OCI-LY7 (cell line): Measurements from ENCODE around the gene ZNF91. TPM values are rescaled to one million over a fixed set of nuclear protein-coding genes. Genes with fewer than 3 reads are reported as not detected.

ENCODE experiments used
- Bru-seq: library from RNA; stranded (reverse); fragments of 400-500 nt; gene quantifications from one replicate; lab custom pipeline; 2021; lab: Mats Ljungman, UMichigan
- BruChase-seq, 2 experiments: library from RNA; stranded (reverse); fragments of 400-500 nt; gene quantifications; one replicate each; lab custom pipeline; 2021; lab: Mats Ljungman, UMichigan
- BruUV-seq: library from RNA; stranded (reverse); fragments of 400-500 nt; replicated peaks from 2 replicates; lab custom pipeline; 2021; lab: Mats Ljungman, UMichigan
- CTCF ChIA-PET: fragments of 300-600 bp; sonication (Branson Sonifier 250); formaldehyde crosslinking; loops from one replicate; lab custom pipeline; 2022; ENCODE audit warnings: antibody characterized with exemption; ENCODE audit not compliant: unreplicated experiment; lab: Charles Lee
- POLR2A ChIA-PET: fragments of 300-600 bp; sonication (Branson Sonifier 250); formaldehyde crosslinking; loops from one replicate; lab custom pipeline; 2022; ENCODE audit warnings: antibody characterized with exemption; lab: Charles Lee
- DNase-seq: peaks from one replicate; pipeline ENCODE4 v3.0.0-alpha.2; 2015; ENCODE audit warnings: low spot score
- H2AFZ ChIP-seq: fragments of 200-600 bp; sonication (generic), shearing (Covaris generic); 2 replicates; pipeline ENCODE4 v1.6.1; 2014; ENCODE audit warnings: mild to moderate bottlenecking, antibody characterized with exemption, low read length, moderate library complexity
- H3K27ac ChIP-seq: fragments of 200-600 bp; sonication (generic); 2 replicates; pipeline ENCODE4 v1.5.1; 2014; ENCODE audit warnings: mixed run types, low read depth, mild to moderate bottlenecking, moderate library complexity, low read length, inconsistent platforms; ENCODE audit not compliant: poor library complexity, severe bottlenecking
- H3K36me3 ChIP-seq: fragments of 200-600 bp; sonication (generic); 2 replicates; pipeline ENCODE4 v1.6.1; 2014; ENCODE audit warnings: mild to moderate bottlenecking, antibody characterized with exemption, low read length, moderate library complexity, mixed read lengths; ENCODE audit not compliant: insufficient read depth
- H3K4me1 ChIP-seq: fragments of 200-600 bp; sonication (generic); 2 replicates; pipeline ENCODE4 v1.5.1; 2014; ENCODE audit warnings: mild to moderate bottlenecking, low read length; ENCODE audit not compliant: insufficient read depth, poor library complexity, severe bottlenecking
- H3K4me2 ChIP-seq: fragments of 200-600 bp; sonication (generic); 2 replicates; pipeline ENCODE4 v1.6.1; 2014; ENCODE audit warnings: mild to moderate bottlenecking, low read length
- H3K4me3 ChIP-seq: fragments of 200-600 bp; sonication (generic); 2 replicates; pipeline ENCODE4 v1.5.1; 2014; ENCODE audit warnings: mild to moderate bottlenecking, low read depth, low read length; ENCODE audit not compliant: poor library complexity, severe bottlenecking
- H3K79me2 ChIP-seq: fragments of 200-600 bp; sonication (generic); 2 replicates; pipeline ENCODE4 v1.6.1; 2016; ENCODE audit warnings: low read depth, mild to moderate bottlenecking, low read length, moderate library complexity, mixed read lengths; ENCODE audit not compliant: insufficient read depth
- H3K9me2 ChIP-seq: fragments of 200-600 bp; sonication (generic); 2 replicates; pipeline ENCODE4 v1.6.1; 2016; ENCODE audit warnings: mild to moderate bottlenecking, low read length, mixed read lengths; ENCODE audit not compliant: insufficient read depth
- H3K9me3 ChIP-seq: fragments of 200-600 bp; sonication (generic); 2 replicates; pipeline ENCODE4 v1.6.1; 2014; ENCODE audit warnings: mild to moderate bottlenecking, mixed run types, low read length, mixed read lengths
- H4K20me1 ChIP-seq: fragments of 200-600 bp; sonication (generic); 2 replicates; pipeline ENCODE4 v1.6.1; 2014; ENCODE audit warnings: mild to moderate bottlenecking, antibody characterized with exemption, low read length, moderate library complexity, mixed read lengths; ENCODE audit not compliant: insufficient read depth
- EZH2phosphoT487 ChIP-seq: fragments of 200-600 bp; sonication (generic); IDR thresholded peaks from 2 replicates; pipeline ENCODE4 v1.6.1; 2018; ENCODE audit warnings: low read depth, borderline replicate concordance, mild to moderate bottlenecking, mixed run types, antibody characterized with exemption, low read length, moderate library complexity, mixed read lengths
- intact Hi-C: fragments of 100-400 bp; cut with micrococcal nuclease; formaldehyde crosslinking; loops from one replicate; pipeline ENCODE4 v1.10.0; 2022; ENCODE audit not compliant: unreplicated experiment
- long read RNA-seq: library from polyadenylated mRNA; stranded (forward); transcript quantifications from one replicate; pipeline ENCODE4 v2.0.0, GENCODE V29; 2022
- total RNA-seq, 2 experiments: library from RNA; depleted of rRNA in 1 of 2; stranded (reverse); fragments of >200 nt in 1 of 2; shearing (Covaris generic) in 1 of 2; gene quantifications; 2 replicates each; pipeline ENCODE4 v1.2.3, GENCODE V29; 2014 to 2022
- TF ChIP-seq, protein P1 (sequence below): fragments of 200-600 bp; sonication (generic); conservative IDR thresholded peaks from 2 replicates; pipeline ENCODE4 v1.5.1; 2014; ENCODE audit warnings: mild to moderate bottlenecking, antibody characterized with exemption, low read length, moderate library complexity, mixed read lengths

ZNF91 gene
- total RNA-seq (2014; rRNA removed; shearing (Covaris generic)) (39.2 and 39.3 TPM in 2 replicates), total RNA-seq (2022) (64.3 and 70.3 TPM in 2 replicates), Bru-seq, nascent RNA (percentile 92 among the genes with signal in this experiment), BruChase-seq, experiment 1, labeled RNA remaining after a 6-hour chase (percentile 95 among the genes with signal in this experiment), BruChase-seq, experiment 2, labeled RNA remaining after a 2-hour chase (percentile 96 among the genes with signal in this experiment)
- long read RNA-seq, full-length matches to known transcripts, result 10 of 24 reads
- long read RNA-seq, partial matches to known transcripts, result 0 of 24 reads
- long read RNA-seq, other reads (novel, unspliced or antisense), result 14 of 24 reads

DNA sequence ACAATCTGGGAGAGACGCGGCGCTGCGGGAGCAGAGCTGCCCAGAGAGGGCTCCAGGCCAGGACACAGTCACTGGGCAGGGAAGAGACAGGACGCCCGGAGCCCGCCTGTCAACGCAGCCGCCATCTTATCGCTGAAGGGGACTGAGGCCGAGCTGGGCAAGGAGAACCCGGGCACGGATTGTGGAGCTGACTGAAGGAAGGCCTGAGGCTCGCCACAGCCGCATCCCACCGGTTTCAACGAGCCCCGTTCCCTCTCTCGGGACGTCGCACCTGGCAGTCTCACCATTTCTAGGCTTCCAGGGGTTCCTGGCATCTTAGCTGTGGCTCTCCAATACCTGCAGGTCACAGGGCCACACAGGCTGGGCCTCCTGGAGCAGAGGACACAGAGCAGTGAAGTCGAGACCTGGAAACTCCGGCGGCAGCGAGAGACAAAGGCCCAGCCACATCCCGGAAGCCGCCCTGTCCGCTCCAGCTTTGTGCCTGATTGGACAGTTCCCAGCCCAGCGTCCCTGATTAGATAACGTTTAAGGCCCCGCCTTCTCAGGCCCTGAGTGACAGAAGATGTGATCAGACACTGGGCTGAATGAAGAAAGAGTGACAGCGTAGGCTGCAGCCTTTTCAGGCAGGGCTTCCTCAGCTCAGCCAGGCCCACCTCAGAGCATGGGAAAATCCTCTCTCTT is at the start of gene ZNF91:
TSS of gene ZNF91 (minus strand) at position 431 of the 681 bp plus-strand sequence. CDS start at position 314, 117 bp downstream.
- peak; percentile 97 for DNase-seq
- Histone ChIP-seq H3K79me2 (peaks cover 48% of the 10 kb centered on the region), H3K27ac (peak within 1 kb of the TSS; percentile 63), H4K20me1 (no peaks in the 10 kb centered on the region), H3K9me3 (peaks cover 7% of the 10 kb centered on the region; the same call in 1 of the 2 replicates), H2AFZ (peak within 1 kb of the TSS; percentile 69), H3K4me2 (peak within 1 kb of the TSS; percentile 70), H3K9me2 (no peaks in the 10 kb centered on the region), H3K36me3 (peaks cover 38% of the 10 kb centered on the region), H3K4me1 (peaks cover 14% of the 10 kb centered on the region), H3K4me3 (peak within 1 kb of the TSS; percentile 92)
- CTCF ChIA-PET, result interaction anchor here (1.0 kb wide), 1 partner anchor 277 kb away, joined by 3 read pairs; no protein-coding TSS in a partner anchor
- TF ChIP-seq, protein P1, sequence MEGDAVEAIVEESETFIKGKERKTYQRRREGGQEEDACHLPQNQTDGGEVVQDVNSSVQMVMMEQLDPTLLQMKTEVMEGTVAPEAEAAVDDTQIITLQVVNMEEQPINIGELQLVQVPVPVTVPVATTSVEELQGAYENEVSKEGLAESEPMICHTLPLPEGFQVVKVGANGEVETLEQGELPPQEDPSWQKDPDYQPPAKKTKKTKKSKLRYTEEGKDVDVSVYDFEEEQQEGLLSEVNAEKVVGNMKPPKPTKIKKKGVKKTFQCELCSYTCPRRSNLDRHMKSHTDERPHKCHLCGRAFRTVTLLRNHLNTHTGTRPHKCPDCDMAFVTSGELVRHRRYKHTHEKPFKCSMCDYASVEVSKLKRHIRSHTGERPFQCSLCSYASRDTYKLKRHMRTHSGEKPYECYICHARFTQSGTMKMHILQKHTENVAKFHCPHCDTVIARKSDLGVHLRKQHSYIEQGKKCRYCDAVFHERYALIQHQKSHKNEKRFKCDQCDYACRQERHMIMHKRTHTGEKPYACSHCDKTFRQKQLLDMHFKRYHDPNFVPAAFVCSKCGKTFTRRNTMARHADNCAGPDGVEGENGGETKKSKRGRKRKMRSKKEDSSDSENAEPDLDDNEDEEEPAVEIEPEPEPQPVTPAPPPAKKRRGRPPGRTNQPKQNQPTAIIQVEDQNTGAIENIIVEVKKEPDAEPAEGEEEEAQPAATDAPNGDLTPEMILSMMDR, result no peak
- no peak for TF ChIP-seq EZH2phosphoT487
- POLR2A ChIA-PET, result interaction anchor here (0.6 to 1.5 kb wide), 10 partner anchors 11 to 1730 kb away, joined by 3 to 8 read pairs (median 4); partner anchors contain the start of gene ZNF681
- intact Hi-C loops, result loop anchor here (10.0 kb wide), 2 partner anchors 120 to 290 kb away; partner anchors contain the start of gene ZNF675
- TSS peak; percentile 60 for BruUV-seq

DNA sequence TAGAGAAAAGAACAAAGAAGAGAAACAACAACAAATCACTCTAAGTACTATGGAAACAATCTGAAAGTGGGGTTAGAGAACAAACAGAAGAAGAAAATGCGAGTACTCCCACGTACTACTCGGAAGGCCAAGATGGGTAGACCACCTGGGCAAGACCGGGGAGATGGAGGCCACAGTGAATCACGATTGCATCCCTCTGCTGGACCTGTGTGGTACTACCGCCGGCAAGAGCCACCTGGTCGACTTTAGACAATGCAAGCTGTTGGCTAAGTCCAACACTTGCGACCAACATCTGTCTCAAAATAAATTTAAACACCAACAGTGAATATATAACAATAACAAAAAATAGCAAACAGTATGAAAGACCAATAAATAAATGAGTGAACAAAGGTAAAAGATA is 45.5 kb upstream of the ZNF91 start:
- Histone ChIP-seq H3K4me3 (no peak overlapping the region), H3K4me1 (no peaks in the 10 kb centered on the region), H3K9me3 (no peaks in the 10 kb centered on the region), H3K27ac (no peak overlapping the region), H3K36me3 (no peaks in the 10 kb centered on the region), H3K4me2 (no peak overlapping the region), H3K9me2 (no peaks in the 10 kb centered on the region), H4K20me1 (no peaks in the 10 kb centered on the region), H3K79me2 (no peaks in the 10 kb centered on the region), H2AFZ (no peak overlapping the region)
- peak; percentile 41 for DNase-seq
- intact Hi-C loops, result no loop called here
- no TSS peak for BruUV-seq
- ChIA-PET CTCF (no interaction called here), POLR2A (interaction anchor here (0.6 kb wide), 1 partner anchor 480 kb away, joined by 3 read pairs; no protein-coding TSS in a partner anchor)
- TF ChIP-seq EZH2phosphoT487, result no peak
- TF ChIP-seq, protein P1, result peak; percentile 69
